Loucy (cell line): ENCODE measurements around the gene FCSK.

ENCODE experiments used
- EZH2phosphoT487 ChIP-seq: fragments of 200-600 bp; IDR thresholded peaks from 2 replicates; pipeline ENCODE4 v1.6.1; 2018; ENCODE audit warnings: antibody characterized with exemption, mild to moderate bottlenecking, moderate library complexity, borderline replicate concordance
- TF ChIP-seq, protein P1 (sequence below): fragments of 200-600 bp; sonication (generic); conservative IDR thresholded peaks from 2 replicates; pipeline ENCODE4 v1.5.1; 2014; ENCODE audit warnings: mild to moderate bottlenecking, antibody characterized with exemption, low read length

- TF ChIP-seq, protein P1, sequence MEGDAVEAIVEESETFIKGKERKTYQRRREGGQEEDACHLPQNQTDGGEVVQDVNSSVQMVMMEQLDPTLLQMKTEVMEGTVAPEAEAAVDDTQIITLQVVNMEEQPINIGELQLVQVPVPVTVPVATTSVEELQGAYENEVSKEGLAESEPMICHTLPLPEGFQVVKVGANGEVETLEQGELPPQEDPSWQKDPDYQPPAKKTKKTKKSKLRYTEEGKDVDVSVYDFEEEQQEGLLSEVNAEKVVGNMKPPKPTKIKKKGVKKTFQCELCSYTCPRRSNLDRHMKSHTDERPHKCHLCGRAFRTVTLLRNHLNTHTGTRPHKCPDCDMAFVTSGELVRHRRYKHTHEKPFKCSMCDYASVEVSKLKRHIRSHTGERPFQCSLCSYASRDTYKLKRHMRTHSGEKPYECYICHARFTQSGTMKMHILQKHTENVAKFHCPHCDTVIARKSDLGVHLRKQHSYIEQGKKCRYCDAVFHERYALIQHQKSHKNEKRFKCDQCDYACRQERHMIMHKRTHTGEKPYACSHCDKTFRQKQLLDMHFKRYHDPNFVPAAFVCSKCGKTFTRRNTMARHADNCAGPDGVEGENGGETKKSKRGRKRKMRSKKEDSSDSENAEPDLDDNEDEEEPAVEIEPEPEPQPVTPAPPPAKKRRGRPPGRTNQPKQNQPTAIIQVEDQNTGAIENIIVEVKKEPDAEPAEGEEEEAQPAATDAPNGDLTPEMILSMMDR: peak; percentile 71
- no peak for TF ChIP-seq EZH2phosphoT487
Observed at GRCh38 chr16:70508752-70509151, 54.4 kb downstream of the FCSK start.
